Activated T-cell treated with anti-CD3 and anti-CD28 coated beads, Interleukin-2, amount 50 U/mL, for 1 hour (primary cell): ENCODE results near the gene MKNK2.

Experiments used
- DNase-seq: peaks from one replicate; pipeline ENCODE4 v3.0.0-alpha.2; 2020

Gene MKNK2

DNA sequence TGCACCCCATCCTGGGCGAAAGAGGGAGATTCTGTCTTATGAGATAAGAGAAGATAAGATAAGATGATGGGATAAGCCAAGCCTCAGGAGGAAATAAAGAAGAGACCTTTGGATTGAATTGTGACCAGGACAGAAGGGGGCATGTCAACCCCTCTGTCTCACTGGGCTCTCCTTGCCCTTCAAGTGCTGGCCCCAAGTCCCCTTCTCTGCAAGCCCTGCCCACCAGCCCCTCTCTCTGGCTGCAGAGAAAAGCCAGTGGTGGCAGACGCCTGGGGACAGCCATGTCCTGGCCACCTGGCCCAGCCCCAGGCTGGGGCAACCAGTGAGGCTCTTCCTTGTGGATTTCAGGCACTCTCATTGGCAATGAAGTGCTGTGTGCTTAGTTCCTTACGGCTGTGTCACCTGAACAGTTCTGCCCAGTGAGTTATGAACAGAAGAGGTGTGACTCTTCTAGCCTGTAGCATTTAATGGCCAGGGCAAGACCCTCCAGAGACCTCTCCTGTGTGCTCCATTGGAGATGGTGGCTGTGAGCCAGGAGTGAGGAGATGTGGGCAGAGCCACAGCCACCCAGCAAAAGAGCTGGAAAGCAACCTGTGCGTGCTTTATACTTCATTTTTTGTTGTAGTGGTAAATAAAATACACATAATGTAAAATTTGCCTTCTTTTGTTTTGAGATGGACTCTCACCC, 29.4 kb downstream of the MKNK2 start:
- DNase-seq = no peak

- DNase-seq = no peak
Observed at GRCh38 chr19:2018752-2019151, 32.3 kb downstream of the MKNK2 start.

DNA sequence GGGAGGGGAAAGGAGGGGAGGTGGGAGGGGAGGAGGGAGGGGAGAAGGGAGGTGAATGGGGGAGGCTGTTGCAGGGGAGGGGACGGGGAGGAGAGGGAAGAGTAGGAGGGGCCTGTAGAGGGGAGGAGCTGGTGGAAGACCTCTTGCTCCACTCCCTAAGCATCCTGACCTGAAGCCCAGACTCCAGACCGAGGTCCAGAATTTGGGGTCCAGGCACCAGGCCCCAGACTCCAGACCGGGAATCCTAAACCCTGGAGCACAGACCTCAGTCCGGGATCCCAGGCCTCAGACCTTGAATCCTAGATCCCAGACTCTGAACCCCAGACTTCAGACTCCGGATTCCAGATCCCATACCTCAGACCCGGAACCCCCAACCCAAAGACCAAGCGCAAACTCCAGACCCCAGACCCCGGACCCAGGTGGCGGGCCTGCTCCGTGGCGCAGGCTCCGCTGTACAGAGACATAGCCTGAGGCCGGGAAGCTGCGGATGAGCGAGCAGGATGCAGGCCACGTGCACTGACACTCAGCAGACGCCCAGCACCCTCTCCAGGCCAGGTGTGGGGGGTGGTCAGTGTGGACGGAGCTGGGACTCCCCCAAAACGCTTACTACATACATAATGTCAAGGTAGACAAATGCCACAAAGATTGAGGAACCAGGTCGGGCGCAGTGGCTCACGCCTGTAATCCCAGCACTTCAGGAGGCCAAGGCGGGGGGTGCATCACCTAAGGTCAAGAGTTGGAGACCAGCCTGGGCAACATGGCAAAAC, 34.8 kb downstream of the MKNK2 start:
- no peak for DNase-seq

- DNase-seq = peak; percentile 57
Observed at GRCh38 chr19:2015608-2015950, 35.5 kb downstream of the MKNK2 start, which contains the start of gene BTBD2. TSS of gene BTBD2 (minus strand) at chr19:2015714. CDS start at chr19:2015703, 11 bp downstream.

DNA sequence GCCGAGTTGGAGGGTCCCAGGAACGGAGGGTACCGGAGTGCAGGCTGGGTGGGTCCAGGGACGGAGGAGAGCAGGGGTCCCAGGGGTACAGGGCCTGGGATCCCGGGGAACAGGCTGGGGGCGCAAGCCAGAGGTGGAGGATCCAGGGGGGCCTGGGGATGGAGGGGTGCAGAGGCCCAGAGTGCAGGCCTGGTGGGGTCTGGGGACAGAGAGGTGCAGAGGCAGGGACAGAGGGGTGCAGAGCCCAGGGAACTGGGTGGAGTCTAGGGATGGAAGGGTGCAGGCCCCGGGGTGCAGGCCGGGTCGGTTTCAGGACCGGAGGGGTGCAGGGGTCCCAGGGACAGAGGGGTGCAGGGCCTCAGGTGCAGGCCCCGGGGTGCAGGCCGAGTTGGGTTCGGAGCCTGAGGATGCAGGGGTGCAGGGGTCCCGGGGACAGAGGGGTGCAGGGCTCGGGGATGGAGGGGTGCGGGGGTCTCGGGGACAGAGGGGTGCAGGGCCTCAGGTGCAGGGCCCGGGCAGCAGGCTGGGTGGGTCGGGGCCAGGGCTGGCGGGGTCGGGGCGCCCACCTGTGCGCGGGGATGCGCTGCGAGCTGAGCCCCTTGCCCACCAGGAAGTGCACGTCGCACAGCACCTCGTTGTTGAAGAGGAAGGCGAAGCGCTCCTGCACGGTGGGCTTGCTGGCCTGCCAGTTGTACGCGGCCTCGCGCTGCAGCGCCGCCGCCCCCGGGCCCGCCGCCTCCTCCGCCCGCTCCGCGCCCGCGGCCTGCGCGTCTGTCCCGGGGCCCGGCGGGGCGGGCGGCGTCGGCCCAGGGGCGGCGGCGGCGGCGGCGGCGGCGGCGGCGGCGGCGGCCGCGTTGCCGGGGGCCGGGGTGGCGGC, 36.1 kb downstream of the MKNK2 start:
- DNase-seq = peak; percentile 56

GRCh38 chr19:2014131-2014571, 36.9 kb downstream of the MKNK2 start:
- no peak for DNase-seq

- DNase-seq = no peak
Observed at GRCh38 chr19:2013683-2013961, 37.4 kb downstream of the MKNK2 start.

- DNase-seq = no peak
Observed at GRCh38 chr19:2012941-2013682, 37.9 kb downstream of the MKNK2 start.

GRCh38 chr19:2011169-2011568, 39.9 kb downstream of the MKNK2 start:
- DNase-seq = no peak

DNA sequence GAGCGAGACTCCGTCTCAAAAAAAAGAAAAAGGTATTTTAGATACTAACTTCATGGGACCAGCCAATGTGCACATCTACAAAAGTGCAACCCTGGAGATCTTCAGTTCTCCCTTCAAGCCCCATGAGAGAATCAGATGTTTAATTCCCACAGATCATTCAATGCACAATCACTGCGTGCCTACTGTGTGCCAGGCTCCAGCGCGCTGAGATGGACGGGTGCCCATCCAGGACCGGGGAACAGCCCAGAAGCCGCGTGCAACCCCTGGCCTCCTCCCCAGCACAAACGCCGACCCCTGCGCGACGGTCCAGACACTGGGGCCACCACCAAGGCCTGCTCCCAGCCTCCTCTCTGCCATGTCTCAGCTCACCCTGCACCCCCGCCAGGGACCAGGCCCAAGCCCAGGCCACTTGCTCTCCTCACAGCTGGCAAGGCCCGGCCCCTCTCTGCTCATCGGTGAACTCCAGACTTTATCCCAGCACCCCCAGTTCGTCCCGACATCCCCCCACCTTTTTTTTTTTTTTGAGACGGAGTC, 40.8 kb downstream of the MKNK2 start:
- DNase-seq = no peak

- no peak for DNase-seq
Observed at GRCh38 chr19:2003874-2004273, 47.2 kb downstream of the MKNK2 start.

DNA sequence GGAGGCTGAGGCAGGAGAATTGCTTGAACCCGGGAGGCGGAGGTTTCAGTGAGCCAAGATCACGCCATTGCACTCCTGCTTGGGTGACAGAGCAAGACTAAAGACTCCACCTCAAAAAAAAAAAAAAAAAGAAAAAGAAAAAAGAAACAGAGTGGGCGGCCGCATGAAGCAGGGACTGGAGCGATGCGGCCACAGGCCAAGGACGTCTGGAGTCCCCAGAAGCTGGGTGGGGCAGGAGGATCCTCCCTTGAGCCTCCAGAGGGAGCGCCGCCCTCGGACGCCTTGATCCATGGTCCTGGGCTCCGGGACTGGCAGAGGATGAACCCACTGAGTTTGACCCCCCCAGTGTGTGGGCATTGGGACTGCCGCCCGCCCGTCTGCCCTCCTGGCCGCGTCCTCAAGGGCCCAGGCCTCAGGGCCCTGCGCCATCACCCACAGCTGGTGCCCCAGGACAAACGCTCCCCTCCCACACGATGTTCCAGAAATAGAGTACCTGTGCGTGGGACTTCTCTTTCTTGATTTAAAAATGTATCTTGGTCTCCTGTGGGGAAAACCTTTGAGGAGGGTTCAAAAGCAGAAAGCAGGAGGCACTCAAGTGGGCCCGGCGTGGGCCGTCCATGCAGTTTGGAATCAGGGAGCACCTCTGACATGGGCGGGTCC, 51.1 kb downstream of the MKNK2 start:
- DNase-seq = no peak

DNA sequence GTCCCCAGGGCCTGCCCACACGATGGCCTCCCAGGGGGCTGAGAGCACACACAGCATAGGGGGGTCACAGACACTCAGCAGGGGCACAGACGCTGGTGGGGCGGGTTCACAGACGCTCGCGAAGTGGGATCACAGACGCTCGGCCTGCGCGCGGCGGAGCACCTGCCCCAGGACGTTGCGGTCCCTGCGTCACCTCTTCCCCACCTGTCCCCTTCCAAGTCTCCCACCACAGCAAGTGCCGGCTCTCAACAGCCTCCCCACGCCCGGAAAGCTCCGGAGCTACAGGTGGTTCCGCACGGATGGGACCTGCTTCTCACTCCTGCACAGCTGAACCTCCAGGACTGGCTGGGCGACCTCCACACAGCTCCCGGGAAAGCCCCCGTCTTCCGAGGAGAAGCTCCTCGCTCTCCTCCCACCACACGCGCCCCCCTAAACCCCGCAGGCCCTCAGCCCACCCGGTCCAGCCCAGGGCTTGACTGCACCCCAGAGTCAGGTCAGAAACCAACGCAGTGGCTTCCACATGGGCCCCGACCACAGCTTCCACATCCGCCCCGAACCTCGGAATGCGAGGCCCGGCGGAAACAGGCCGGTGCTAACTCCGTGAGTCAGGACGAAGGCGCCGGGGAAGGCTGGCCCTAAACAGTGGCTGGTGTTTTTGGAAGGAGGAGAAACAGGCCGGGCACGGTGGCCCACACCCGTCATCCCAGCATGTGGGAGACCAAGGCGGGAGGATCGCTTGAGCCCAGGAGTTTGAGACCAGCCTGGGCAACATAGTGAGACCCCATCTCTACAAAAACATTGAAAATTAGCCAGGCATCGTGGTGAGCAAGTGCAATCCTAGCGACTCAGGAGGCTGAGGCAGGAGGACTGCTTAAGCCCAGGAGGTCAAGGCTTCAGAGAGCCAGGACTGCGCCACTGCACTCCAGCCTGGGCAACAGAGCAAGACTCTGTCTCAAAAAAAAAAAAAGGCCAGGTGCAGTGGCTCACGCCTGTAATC, 52.0 kb downstream of the MKNK2 start:
- DNase-seq = no peak

- no peak for DNase-seq
Observed at GRCh38 chr19:1997353-1998233, 53.5 kb downstream of the MKNK2 start.

- no peak for DNase-seq
Observed at GRCh38 chr19:1992759-1993260, 58.2 kb downstream of the MKNK2 start.

DNA sequence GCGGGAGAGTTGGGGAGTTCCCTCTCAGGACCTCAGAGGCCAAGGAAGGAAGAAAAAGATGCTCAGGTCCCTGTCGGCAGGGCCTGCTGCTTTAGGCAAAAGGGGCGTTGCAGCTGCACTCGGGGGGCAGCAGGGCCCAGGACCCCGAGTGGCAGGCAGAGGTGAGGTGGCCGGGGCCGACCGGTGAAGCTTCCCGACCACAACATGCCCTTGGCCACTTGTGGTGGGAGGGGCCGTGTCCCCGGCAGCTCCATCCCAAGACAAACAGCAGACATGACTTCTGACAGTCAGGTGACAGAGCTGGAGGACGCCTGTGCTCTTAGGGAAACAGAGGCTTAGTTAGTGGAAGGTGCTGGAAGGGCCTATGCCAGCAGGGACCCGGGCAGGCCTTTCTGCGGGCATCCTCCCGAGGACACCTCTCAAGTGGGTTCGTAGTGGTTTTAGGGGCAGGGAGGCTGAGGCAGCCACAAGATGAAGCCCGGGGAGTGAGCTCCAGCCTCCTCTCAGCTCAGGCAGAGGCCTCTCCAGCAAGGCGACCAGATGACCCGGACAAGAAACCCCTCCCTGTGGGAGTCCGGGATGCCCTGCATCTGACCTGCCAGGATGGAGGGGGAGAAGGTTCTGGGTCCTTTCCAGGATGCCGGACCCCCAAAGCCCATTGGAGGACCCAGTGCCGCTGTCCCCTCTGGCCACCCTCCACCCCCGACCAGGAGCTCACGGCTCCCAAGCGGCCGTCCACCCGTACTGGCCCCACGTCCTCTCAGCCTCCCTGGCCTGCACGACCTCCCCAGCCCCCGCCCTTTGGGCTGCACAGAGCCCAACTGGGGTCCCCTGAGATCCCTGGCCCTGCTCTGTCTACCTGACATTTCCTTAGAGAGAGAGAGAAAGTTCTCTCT, 59.8 kb downstream of the MKNK2 start:
- DNase-seq = no peak

DNA sequence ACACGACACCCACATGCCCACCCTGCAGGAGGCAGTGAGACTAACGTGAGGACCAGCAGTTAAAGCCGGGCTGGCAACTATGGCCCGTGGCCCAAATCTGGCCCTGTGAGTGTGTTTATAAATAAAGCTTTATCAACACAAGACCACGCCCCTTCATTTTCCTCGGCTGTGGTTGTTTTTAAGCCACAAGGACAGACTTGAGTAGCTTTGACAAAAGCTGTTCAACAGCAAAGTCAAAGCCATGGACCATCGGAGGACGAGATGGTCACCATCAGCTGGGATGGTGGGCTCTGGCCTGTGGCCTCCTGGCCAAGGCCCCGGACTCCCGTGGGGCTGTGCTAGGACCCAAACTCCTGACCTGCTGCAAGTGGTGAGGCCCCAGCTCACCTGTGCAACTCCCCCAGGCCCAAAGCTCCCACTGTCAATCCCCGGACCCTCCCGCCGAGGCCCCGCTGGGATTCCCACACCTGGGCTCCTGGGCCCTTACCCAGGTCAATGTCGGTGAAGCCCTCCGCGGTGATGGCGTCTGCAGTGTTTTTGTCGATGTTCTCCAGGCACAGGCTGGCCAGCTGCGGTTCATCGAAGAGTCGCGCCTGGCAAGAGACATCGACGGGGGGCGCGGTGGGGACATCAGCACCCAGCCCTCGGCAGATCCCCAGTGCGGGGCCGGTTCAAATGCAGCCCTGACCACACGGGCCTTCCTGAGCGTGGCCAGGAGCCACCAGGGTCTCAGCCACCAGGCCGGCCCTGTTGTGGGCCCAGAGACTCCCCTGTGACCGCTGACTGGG, 60.6 kb downstream of the MKNK2 start:
- DNase-seq = no peak
